Gastroesophageal sphincter (tissue), 4 donors: Measurements from ENCODE around the gene AGFG2. TPM values are rescaled to one million over a fixed set of nuclear protein-coding genes. Genes with fewer than 3 reads are reported as not detected.
A peak's percentile ranks its signal among the peaks of the same experiment; 100 is the strongest.

Source experiments
- ATAC-seq: fragments of 150-250 bp; one replicate; pipeline ENCODE4 v1.9.1; 2016; ENCODE audit warnings: mild to moderate bottlenecking, moderate library complexity
- H3K27ac ChIP-seq, 4 donors: fragments of 200-600 bp; sonication (generic) in 3 of 4; 1 replicate in 3 of 4; 2 replicates in 1 of 4; pipeline ENCODE4 v1.5.1; 2016 to 2019
- H3K27me3 ChIP-seq: fragments of 200-600 bp; sonication (generic); one replicate; pipeline ENCODE4 v1.5.1; 2019
- H3K36me3 ChIP-seq, 2 donors: fragments of 200-600 bp; sonication (generic); one replicate each; pipeline ENCODE4 v1.5.1; 2019; ENCODE audit warnings: control low read depth in 1 of 2
- H3K4me1 ChIP-seq, 3 donors: fragments of 200-600 bp; sonication (generic); 1 replicate in 2 of 3; 2 replicates in 1 of 3; pipeline ENCODE4 v1.5.1; 2016 to 2019; ENCODE audit warnings: control low read depth in 2 of 3
- H3K4me3 ChIP-seq, 2 donors: fragments of 200-600 bp; sonication (generic); one replicate each; pipeline ENCODE4 v1.5.1; 2019; ENCODE audit warnings: mild to moderate bottlenecking in 1 of 2, moderate library complexity in 1 of 2
- H3K9me3 ChIP-seq, 3 donors: fragments of 200-600 bp; sonication (generic); one replicate each; pipeline ENCODE4 v1.5.1; 2017 to 2019; ENCODE audit warnings: control low read depth in 2 of 3
- EP300 ChIP-seq: sonication (generic); formaldehyde crosslinking; IDR thresholded peaks from one replicate; pipeline ENCODE4 v1.6.1; 2017; ENCODE audit warnings: antibody characterized with exemption, mild to moderate bottlenecking
- POLR2A ChIP-seq, 2 donors: fragments of 450-650 bp; IDR thresholded peaks; one replicate each; pipeline ENCODE4 v1.6.1; 2017; ENCODE audit warnings: antibody characterized with exemption in 2 of 2, mild to moderate bottlenecking in 2 of 2, moderate library complexity in 1 of 2
- POLR2AphosphoS5 ChIP-seq: sonication (generic); formaldehyde crosslinking; IDR thresholded peaks from one replicate; pipeline ENCODE4 v1.6.1; 2017; ENCODE audit warnings: antibody characterized with exemption
- WGBS, 2 donors: methylation state at CpG; one replicate each; pipeline ENCODE4 v1.1.5; 2018; ENCODE audit warnings: low coverage in 1 of 2; 5-methylcytosine and 5-hydroxymethylcytosine counted together
- total RNA-seq, 4 donors: library from RNA; depleted of rRNA; stranded (reverse); fragments of >200 nt; gene quantifications; one replicate each; pipeline ENCODE4 v1.1.0, GENCODE V29; 2016
- TF ChIP-seq, protein P1 (sequence below), 4 experiments: fragments of 200-600 bp in 2 of 4; fragments of 450-650 bp in 2 of 4; sonication (generic) in 1 of 4; IDR thresholded peaks; one replicate each; pipeline ENCODE4 v1.5.1; 2017 to 2019; ENCODE audit warnings: antibody characterized with exemption in 4 of 4, mild to moderate bottlenecking in 2 of 4, moderate library complexity in 2 of 4

Gene AGFG2
- total RNA-seq, 4 donors from 2014 or later: 26.0 to 60.1 (median 36.6) TPM

DNA sequence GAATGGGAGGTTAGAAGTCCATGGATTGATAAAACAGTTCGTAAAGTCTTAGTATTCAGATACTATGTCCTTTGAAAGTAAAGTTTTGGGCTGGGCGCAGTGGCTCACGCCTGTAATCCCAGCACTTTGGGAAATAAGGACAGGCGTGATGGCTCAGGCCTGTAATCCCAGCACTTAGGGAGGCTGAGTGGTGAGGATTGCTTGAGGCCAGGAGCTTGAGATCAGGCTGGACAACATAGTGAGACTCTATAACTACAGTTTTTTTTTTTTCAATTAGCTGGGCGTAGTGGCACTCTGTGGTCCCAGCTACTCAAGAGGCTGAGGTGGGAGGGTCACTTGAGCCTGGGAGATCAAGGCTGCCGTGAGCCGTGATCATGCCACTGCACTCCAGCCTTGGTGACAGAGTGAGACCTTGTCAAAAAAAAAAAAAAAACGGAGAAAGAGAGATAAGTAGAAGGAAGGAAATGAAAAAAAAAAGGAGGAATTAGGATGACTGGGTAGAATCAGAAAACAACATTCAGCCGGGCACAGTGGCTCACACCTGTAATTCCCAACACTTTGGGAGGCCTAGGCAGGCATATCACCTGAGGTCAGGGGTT, 25.7 kb upstream of the AGFG2 start:
- Histone ChIP-seq H3K4me1 (peaks cover 0 to 11% (median 0%) of the 10 kb centered on the region in 3 donors), H3K27ac (no peak overlapping the region), H3K27me3 (peaks cover 11% of the 10 kb centered on the region), H3K4me3 (no peak overlapping the region), H3K9me3 (no peaks in the 10 kb centered on the region), H3K36me3 (no peaks in the 10 kb centered on the region)
- 83% methylated on average over 1 to 8 of the region's 9 CpGs for WGBS, 2 donors
- no peak for ATAC-seq
- TF ChIP-seq EP300 (no peak), POLR2A (IDR thresholded peaks at IDR 0.05) (no peak), POLR2AphosphoS5 (no peak)
- TF ChIP-seq, protein P1, sequence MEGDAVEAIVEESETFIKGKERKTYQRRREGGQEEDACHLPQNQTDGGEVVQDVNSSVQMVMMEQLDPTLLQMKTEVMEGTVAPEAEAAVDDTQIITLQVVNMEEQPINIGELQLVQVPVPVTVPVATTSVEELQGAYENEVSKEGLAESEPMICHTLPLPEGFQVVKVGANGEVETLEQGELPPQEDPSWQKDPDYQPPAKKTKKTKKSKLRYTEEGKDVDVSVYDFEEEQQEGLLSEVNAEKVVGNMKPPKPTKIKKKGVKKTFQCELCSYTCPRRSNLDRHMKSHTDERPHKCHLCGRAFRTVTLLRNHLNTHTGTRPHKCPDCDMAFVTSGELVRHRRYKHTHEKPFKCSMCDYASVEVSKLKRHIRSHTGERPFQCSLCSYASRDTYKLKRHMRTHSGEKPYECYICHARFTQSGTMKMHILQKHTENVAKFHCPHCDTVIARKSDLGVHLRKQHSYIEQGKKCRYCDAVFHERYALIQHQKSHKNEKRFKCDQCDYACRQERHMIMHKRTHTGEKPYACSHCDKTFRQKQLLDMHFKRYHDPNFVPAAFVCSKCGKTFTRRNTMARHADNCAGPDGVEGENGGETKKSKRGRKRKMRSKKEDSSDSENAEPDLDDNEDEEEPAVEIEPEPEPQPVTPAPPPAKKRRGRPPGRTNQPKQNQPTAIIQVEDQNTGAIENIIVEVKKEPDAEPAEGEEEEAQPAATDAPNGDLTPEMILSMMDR (IDR thresholded peaks at IDR 0.05): no peak

DNA sequence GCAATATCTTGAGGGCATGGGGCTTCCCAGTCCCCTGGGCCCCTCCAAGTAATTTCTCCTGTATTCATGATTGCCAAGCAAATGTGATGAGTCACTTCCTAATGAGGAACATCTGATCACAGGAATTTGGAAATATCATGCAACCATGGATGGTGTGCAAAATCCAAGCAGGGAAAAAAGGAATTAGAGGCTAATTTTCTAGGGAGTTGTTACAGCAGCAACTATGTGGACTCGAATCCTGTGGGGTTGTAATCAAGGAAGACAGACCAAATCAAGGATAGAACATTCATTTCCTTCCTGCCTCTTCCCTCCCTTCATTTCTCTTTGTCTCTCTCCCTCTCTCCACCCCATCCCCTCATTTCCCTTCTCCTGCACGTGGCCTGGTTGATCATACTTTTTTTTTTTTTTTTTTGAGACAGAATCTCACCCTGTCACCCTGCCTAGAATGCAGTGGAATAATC, 23.9 kb upstream of the AGFG2 start:
- Histone ChIP-seq H3K36me3 (no peaks in the 10 kb centered on the region), H3K4me3 (no peak overlapping the region), H3K4me1 (peaks cover 0 to 11% (median 0%) of the 10 kb centered on the region in 3 donors), H3K27me3 (no peaks in the 10 kb centered on the region), H3K9me3 (no peaks in the 10 kb centered on the region), H3K27ac (peak overlapping the region in 1 of 4 donors; percentile 43)
- peak; percentile 48 for TF ChIP-seq POLR2AphosphoS5
- TF ChIP-seq, protein P1 (IDR thresholded peaks at IDR 0.05): no peak
- peak; percentile 68 for ATAC-seq
- WGBS, 2 donors: 24 to 57% methylated on average over 1 to 2 of the region's 2 CpGs

DNA sequence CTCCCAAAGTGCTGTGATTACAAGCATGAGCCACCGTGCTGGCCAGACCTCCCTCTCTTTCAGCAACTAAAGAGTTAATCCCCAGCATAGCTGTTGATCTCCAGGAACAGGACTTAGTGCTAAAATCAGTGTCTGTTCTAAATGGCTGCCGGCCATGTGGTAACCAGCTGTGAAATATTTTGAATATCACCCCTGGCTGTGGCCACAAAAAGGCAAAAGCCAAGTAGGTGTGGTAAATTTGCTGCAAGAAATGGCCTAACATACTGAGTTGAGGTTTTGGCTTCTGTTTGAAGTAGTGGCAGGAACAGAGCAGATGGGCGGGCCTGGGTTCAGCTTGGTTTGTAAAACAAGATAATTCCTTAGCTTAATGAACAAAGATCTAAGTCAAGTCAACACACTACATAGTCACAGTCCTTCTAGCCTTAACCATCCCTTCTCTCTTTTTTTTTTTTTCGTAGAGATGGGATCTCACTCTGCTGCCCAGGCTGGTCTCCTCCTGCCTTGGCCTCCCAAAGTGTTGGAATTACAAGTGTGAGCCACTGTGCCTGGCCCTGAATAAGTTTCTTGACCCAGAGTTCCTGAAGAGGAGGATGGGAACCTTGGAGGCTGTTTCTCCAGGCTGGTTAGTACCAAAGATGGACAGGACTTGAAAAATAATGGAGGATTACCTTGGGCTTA, 22.7 kb upstream of the AGFG2 start:
- H3K36me3 ChIP-seq: no peaks in the 10 kb centered on the region
- H3K27me3 ChIP-seq: no peaks in the 10 kb centered on the region
- peak overlapping the region in 2 of 4 donors; percentile 24 to 44 for H3K27ac ChIP-seq
- 56 to 67% methylated on average over 2 of the region's 4 CpGs for WGBS, 2 donors
- TF ChIP-seq POLR2AphosphoS5 (peak; percentile 22), POLR2A (IDR thresholded peaks at IDR 0.05) (no peak)
- H3K9me3 ChIP-seq: no peaks in the 10 kb centered on the region
- peak; percentile 85 for ATAC-seq
- H3K4me1 ChIP-seq: peaks cover 0 to 11% (median 0%) of the 10 kb centered on the region in 3 donors
- no peak overlapping the region for H3K4me3 ChIP-seq

DNA sequence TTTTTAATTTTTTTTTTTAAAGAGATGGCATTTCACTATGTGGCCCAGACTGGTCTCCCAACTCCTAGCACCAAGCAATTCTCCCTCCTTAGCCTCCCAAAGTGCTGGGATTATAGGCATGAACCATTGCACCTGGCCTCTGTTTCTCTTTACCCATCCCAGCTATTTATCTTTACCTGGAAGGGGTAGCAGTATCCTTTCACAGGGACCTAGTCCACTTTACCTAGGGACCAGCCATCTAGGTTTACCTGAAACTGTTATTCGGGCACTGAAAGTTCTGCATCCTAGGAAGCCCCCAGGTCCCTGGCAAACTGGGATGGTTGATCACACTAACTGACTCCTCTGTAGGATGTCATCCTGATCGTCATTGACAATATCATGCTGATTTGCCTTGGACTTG, 21.7 kb upstream of the AGFG2 start:
- peaks cover 0 to 11% (median 0%) of the 10 kb centered on the region in 3 donors for H3K4me1 ChIP-seq

GRCh38 chr7:100519580-100519979, 19.4 kb upstream of the AGFG2 start:
- H3K27ac ChIP-seq: no peak overlapping the region
- no peak for ATAC-seq
- no peak overlapping the region for H3K4me3 ChIP-seq
- peaks cover 0 to 11% (median 0%) of the 10 kb centered on the region in 3 donors for H3K4me1 ChIP-seq
- TF ChIP-seq POLR2A (IDR thresholded peaks at IDR 0.05) (no peak), POLR2AphosphoS5 (no peak), EP300 (no peak)
- TF ChIP-seq, protein P1 (IDR thresholded peaks at IDR 0.05): no peak
- H3K9me3 ChIP-seq: no peaks in the 10 kb centered on the region
- peaks cover 4% of the 10 kb centered on the region for H3K27me3 ChIP-seq
- no peaks in the 10 kb centered on the region for H3K36me3 ChIP-seq
- 86 to 90% methylated on average over 5 to 6 of the region's 6 CpGs for WGBS, 2 donors

More for the DNA sequence above, 21.7 kb upstream of the AGFG2 start:
- no peak for ATAC-seq
- no peak for TF ChIP-seq EP300
- Histone ChIP-seq H3K27ac (no peak overlapping the region), H3K36me3 (no peaks in the 10 kb centered on the region), H3K4me3 (no peak overlapping the region), H3K9me3 (no peaks in the 10 kb centered on the region), H3K27me3 (no peaks in the 10 kb centered on the region)
- 80 to 83% methylated on average over 2 of the region's 2 CpGs for WGBS, 2 donors

DNA sequence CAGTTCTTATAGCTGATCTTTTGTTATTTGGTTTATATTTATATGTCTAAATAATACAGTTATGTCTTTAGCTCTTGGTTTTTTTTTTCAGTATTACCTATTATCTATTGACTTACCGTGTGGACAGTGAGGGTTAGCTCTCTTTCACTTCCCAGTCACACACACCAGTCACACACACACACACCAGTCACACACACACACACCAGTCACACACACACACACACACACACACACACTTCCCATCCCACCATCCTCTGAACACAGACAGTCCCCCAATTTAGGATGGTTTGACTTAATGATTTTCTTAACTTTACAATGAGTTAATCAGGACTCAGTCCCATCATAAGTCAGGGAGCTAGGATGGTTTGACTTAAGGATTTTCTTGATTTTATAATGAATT, 18.9 kb upstream of the AGFG2 start:
- no peak for ATAC-seq
- no peak overlapping the region for H3K4me3 ChIP-seq
- peaks cover 0 to 10% (median 0%) of the 10 kb centered on the region in 3 donors for H3K4me1 ChIP-seq
- no peak for TF ChIP-seq POLR2A (IDR thresholded peaks at IDR 0.05)
- TF ChIP-seq EP300: no peak
- TF ChIP-seq, protein P1 (IDR thresholded peaks at IDR 0.05): no peak
- no peak for TF ChIP-seq POLR2AphosphoS5
- H3K9me3 ChIP-seq: no peaks in the 10 kb centered on the region
- H3K27ac ChIP-seq: no peak overlapping the region
- H3K27me3 ChIP-seq: peaks cover 4% of the 10 kb centered on the region
- H3K36me3 ChIP-seq: no peaks in the 10 kb centered on the region
- 15% methylated on average over 1 of the region's 1 CpG; no CpG with 5 or more reads in 1 of the 2 donors for WGBS, 2 donors
